Loucy (cell line): ENCODE results near the gene SLIT1.

Source experiments
- H2AFZ ChIP-seq: fragments of 200-600 bp; sonication (generic); 2 replicates; pipeline ENCODE4 v1.6.0; 2016; ENCODE audit warnings: antibody characterized with exemption, mild to moderate bottlenecking, low read length, moderate library complexity
- H3F3A ChIP-seq: fragments of 200-600 bp; 2 replicates; pipeline ENCODE4 v1.6.0; 2016; ENCODE audit warnings: antibody characterized with exemption, low read depth, mild to moderate bottlenecking
- H3K27me3 ChIP-seq: fragments of 200-600 bp; sonication (generic); 2 replicates; pipeline ENCODE4 v1.6.1; 2014; ENCODE audit warnings: low read length, mild to moderate bottlenecking; ENCODE audit not compliant: insufficient read depth, poor library complexity, severe bottlenecking
- H3K36me3 ChIP-seq: fragments of 200-600 bp; sonication (generic); 2 replicates; pipeline ENCODE4 v1.6.1; 2016; ENCODE audit warnings: low read length; ENCODE audit not compliant: insufficient read depth
- H3K4me1 ChIP-seq: fragments of 200-600 bp; sonication (generic); 2 replicates; pipeline ENCODE4 v1.5.1; 2014; ENCODE audit warnings: low read length, mild to moderate bottlenecking; ENCODE audit not compliant: insufficient read depth, poor library complexity, severe bottlenecking
- H3K4me2 ChIP-seq: fragments of 200-600 bp; sonication (generic); 2 replicates; pipeline ENCODE4 v1.6.0; 2014; ENCODE audit warnings: antibody characterized with exemption, low read length, low read depth, mild to moderate bottlenecking; ENCODE audit not compliant: poor library complexity, severe bottlenecking
- H3K4me3 ChIP-seq: fragments of 200-600 bp; sonication (generic); 2 replicates; pipeline ENCODE4 v1.5.1; 2014; ENCODE audit warnings: low read length, mild to moderate bottlenecking, mixed read lengths; ENCODE audit not compliant: poor library complexity, severe bottlenecking
- H3K79me2 ChIP-seq: fragments of 200-600 bp; sonication (generic); 2 replicates; pipeline ENCODE4 v1.6.1; 2014; ENCODE audit warnings: low read length; ENCODE audit not compliant: insufficient read depth
- H3K9ac ChIP-seq: fragments of 200-600 bp; sonication (generic); 2 replicates; pipeline ENCODE4 v1.6.0; 2014; ENCODE audit warnings: mild to moderate bottlenecking, low read depth, low read length, moderate library complexity; ENCODE audit not compliant: poor library complexity, severe bottlenecking
- H3K9me2 ChIP-seq: fragments of 200-600 bp; sonication (generic); replicated peaks from 2 replicates; pipeline ENCODE4 v1.6.1; 2016; ENCODE audit warnings: low read depth, low read length, mixed read lengths
- H3K9me3 ChIP-seq: fragments of 200-600 bp; sonication (generic); 2 replicates; pipeline ENCODE4 v1.6.1; 2014; ENCODE audit warnings: mild to moderate bottlenecking, antibody characterized with exemption, low read length, low read depth; ENCODE audit not compliant: insufficient read depth
- H4K20me1 ChIP-seq: fragments of 200-600 bp; sonication (generic); 2 replicates; pipeline ENCODE4 v1.6.0; 2014; ENCODE audit warnings: antibody characterized with exemption, low read length, mild to moderate bottlenecking; ENCODE audit not compliant: insufficient read depth, poor library complexity, severe bottlenecking
- CTCF ChIP-seq: fragments of 200-600 bp; sonication (generic); conservative IDR thresholded peaks from 2 replicates; pipeline ENCODE4 v1.5.1; 2014; ENCODE audit warnings: mild to moderate bottlenecking, antibody characterized with exemption, low read length
- EZH2phosphoT487 ChIP-seq: fragments of 200-600 bp; IDR thresholded peaks from 2 replicates; pipeline ENCODE4 v1.6.1; 2018; ENCODE audit warnings: antibody characterized with exemption, mild to moderate bottlenecking, moderate library complexity, borderline replicate concordance

Gene SLIT1

GRCh38 chr10:97127509-97127908, 58.2 kb downstream of the SLIT1 start:
- no peak overlapping the region for H3K9ac ChIP-seq
- no peaks in the 10 kb centered on the region for H3F3A ChIP-seq
- TF ChIP-seq CTCF (no peak), EZH2phosphoT487 (no peak)
- no peak overlapping the region for H2AFZ ChIP-seq
- H3K36me3 ChIP-seq, result no peaks in the 10 kb centered on the region
- no peaks in the 10 kb centered on the region for H4K20me1 ChIP-seq
- H3K9me2 ChIP-seq, result no peaks in the 10 kb centered on the region
- H3K4me2 ChIP-seq, result no peak overlapping the region
- H3K9me3 ChIP-seq, result no peaks in the 10 kb centered on the region
- H3K27me3 ChIP-seq, result no peaks in the 10 kb centered on the region
- H3K4me1 ChIP-seq, result no peaks in the 10 kb centered on the region
- no peaks in the 10 kb centered on the region for H3K79me2 ChIP-seq
- H3K4me3 ChIP-seq, result no peak overlapping the region

GRCh38 chr10:97124211-97124610, 61.5 kb downstream of the SLIT1 start:
- Histone ChIP-seq H3K4me1 (no peaks in the 10 kb centered on the region), H3K9me3 (no peaks in the 10 kb centered on the region), H3K4me2 (no peak overlapping the region), H2AFZ (no peak overlapping the region), H3K9ac (no peak overlapping the region), H3K79me2 (no peaks in the 10 kb centered on the region), H3K36me3 (no peaks in the 10 kb centered on the region), H3K27me3 (no peaks in the 10 kb centered on the region), H3K9me2 (no peaks in the 10 kb centered on the region), H3F3A (no peaks in the 10 kb centered on the region), H3K4me3 (no peak overlapping the region), H4K20me1 (no peaks in the 10 kb centered on the region)
- TF ChIP-seq CTCF (no peak), EZH2phosphoT487 (no peak)

- no peaks in the 10 kb centered on the region for H3K27me3 ChIP-seq
- no peaks in the 10 kb centered on the region for H3K36me3 ChIP-seq
- H3K4me1 ChIP-seq, result no peaks in the 10 kb centered on the region
- H3K4me2 ChIP-seq, result no peak overlapping the region
- H3K9me2 ChIP-seq, result no peaks in the 10 kb centered on the region
- no peak overlapping the region for H3K4me3 ChIP-seq
- no peak for TF ChIP-seq CTCF
- TF ChIP-seq EZH2phosphoT487, result no peak
- H3K9ac ChIP-seq, result no peak overlapping the region
- H3F3A ChIP-seq, result no peaks in the 10 kb centered on the region
- no peak overlapping the region for H2AFZ ChIP-seq
- no peaks in the 10 kb centered on the region for H3K9me3 ChIP-seq
- no peaks in the 10 kb centered on the region for H3K79me2 ChIP-seq
- H4K20me1 ChIP-seq, result no peaks in the 10 kb centered on the region
Measured at GRCh38 chr10:97123765-97124164, 62.0 kb downstream of the SLIT1 start.
